Neuronal stem cell (in vitro differentiated cells): ENCODE data around the gene KRT38.
A peak's percentile ranks its signal among the peaks of the same experiment; 100 is the strongest.

Source experiments
- DNase-seq: peaks from one replicate; pipeline ENCODE4 v3.0.0-alpha.2; 2013; ENCODE audit warnings: low spot score
- H2AFZ ChIP-seq: one replicate; pipeline ENCODE4 v1.6.1; 2013; ENCODE audit warnings: mild to moderate bottlenecking, low read length, inconsistent platforms
- H2AK5ac ChIP-seq: 2 replicates; pipeline ENCODE4 v1.6.1; 2013; ENCODE audit warnings: low read depth, mild to moderate bottlenecking, inconsistent platforms, low read length, moderate library complexity, mixed read lengths
- H2BK120ac ChIP-seq: 2 replicates; pipeline ENCODE4 v1.6.1; 2013; ENCODE audit warnings: low read depth, mild to moderate bottlenecking, inconsistent platforms, low read length, moderate library complexity, mixed read lengths
- H2BK12ac ChIP-seq: one replicate; pipeline ENCODE4 v1.6.1; 2013; ENCODE audit warnings: low read length, inconsistent platforms
- H2BK15ac ChIP-seq: 2 replicates; pipeline ENCODE4 v1.6.1; 2013; ENCODE audit warnings: mild to moderate bottlenecking, low read length, inconsistent platforms, mixed read lengths
- H2BK5ac ChIP-seq: one replicate; pipeline ENCODE4 v1.6.1; 2013; ENCODE audit warnings: inconsistent platforms, mild to moderate bottlenecking, low read length, moderate library complexity
- H3K14ac ChIP-seq: one replicate; pipeline ENCODE4 v1.6.1; 2013; ENCODE audit warnings: low read length, inconsistent platforms
- H3K18ac ChIP-seq: 2 replicates; pipeline ENCODE4 v1.6.1; 2013; ENCODE audit warnings: low read length, inconsistent platforms
- H3K23ac ChIP-seq: 2 replicates; pipeline ENCODE4 v1.6.1; 2013; ENCODE audit warnings: low read depth, mild to moderate bottlenecking, mixed read lengths, low read length, inconsistent platforms; ENCODE audit not compliant: poor library complexity
- H3K27ac ChIP-seq: replicated peaks from 3 replicates; pipeline ENCODE4 v1.5.1; 2013; ENCODE audit warnings: low read length, inconsistent platforms
- H3K27me3 ChIP-seq, 3 experiments: 2 replicates each; pipeline ENCODE4 v1.6.1; 2013; ENCODE audit warnings: low read length in 3 of 3, mild to moderate bottlenecking in 2 of 3, inconsistent platforms in 1 of 3, low read depth in 1 of 3, mixed read lengths in 1 of 3, moderate library complexity in 1 of 3; ENCODE audit not compliant: control insufficient read depth in 3 of 3, insufficient read depth in 3 of 3
- H3K36me3 ChIP-seq, 2 donors: replicated peaks in 1 of 2; 2 replicates each; pipeline ENCODE4 v1.6.1; 2013; ENCODE audit warnings: low read length in 2 of 2; ENCODE audit not compliant: control insufficient read depth in 2 of 2, insufficient read depth in 2 of 2
- H3K4ac ChIP-seq: 2 replicates; pipeline ENCODE4 v1.6.1; 2013; ENCODE audit warnings: inconsistent platforms, mild to moderate bottlenecking, low read length, moderate library complexity
- H3K4me1 ChIP-seq, 2 donors: 1 replicate in 1 of 2; 2 replicates in 1 of 2; pipeline ENCODE4 v1.6.1; 2013; ENCODE audit warnings: low read length in 2 of 2, low read depth in 1 of 2; ENCODE audit not compliant: control insufficient read depth in 2 of 2, insufficient read depth in 1 of 2
- H3K4me2 ChIP-seq: one replicate; pipeline ENCODE4 v1.6.1; 2013; ENCODE audit warnings: mild to moderate bottlenecking, low read length, inconsistent platforms; ENCODE audit not compliant: insufficient read depth, poor library complexity, severe bottlenecking
- H3K4me3 ChIP-seq, 2 donors: 2 replicates each; pipeline ENCODE4 v1.5.1; 2013; ENCODE audit warnings: low read length in 2 of 2, mild to moderate bottlenecking in 2 of 2, inconsistent platforms in 1 of 2, moderate library complexity in 1 of 2
- H3K79me1 ChIP-seq: one replicate; pipeline ENCODE4 v1.6.1; 2013; ENCODE audit warnings: low read depth, mild to moderate bottlenecking, inconsistent platforms, low read length, moderate library complexity
- H3K9ac ChIP-seq: one replicate; pipeline ENCODE4 v1.6.1; 2013; ENCODE audit warnings: mild to moderate bottlenecking, low read depth, low read length, inconsistent platforms; ENCODE audit not compliant: poor library complexity
- H3K9me3 ChIP-seq, 2 donors: replicated peaks in 1 of 2; 2 replicates each; pipeline versions ENCODE3 to v1.6.1; 2013; ENCODE audit warnings: low read length in 2 of 2, mild to moderate bottlenecking in 2 of 2, inconsistent platforms in 1 of 2, low read depth in 1 of 2, mixed read lengths in 1 of 2, moderate library complexity in 1 of 2; ENCODE audit not compliant: control insufficient read depth in 2 of 2, insufficient read depth in 1 of 2
- H4K8ac ChIP-seq: one replicate; pipeline ENCODE4 v1.6.1; 2013; ENCODE audit warnings: low read depth, mild to moderate bottlenecking, inconsistent platforms, low read length, moderate library complexity
- H4K91ac ChIP-seq: one replicate; pipeline ENCODE4 v1.6.1; 2013; ENCODE audit warnings: low read length, low read depth, mild to moderate bottlenecking, inconsistent platforms; ENCODE audit not compliant: poor library complexity
- WGBS, 2 donors: extraction: QIAGEN DNeasy Blood & Tissue Kit; methylation state at CpG; one replicate each; pipeline ENCODE4 v1.1.7; 2013; ENCODE audit warnings: missing lambda C conversion rate in 2 of 2, mixed read lengths in 1 of 2; ENCODE audit not compliant: insufficient read length in 2 of 2, insufficient replicate concordance in 1 of 2; ENCODE audit errors: extremely low coverage in 2 of 2; 5-methylcytosine and 5-hydroxymethylcytosine counted together

The KRT38 gene

DNA sequence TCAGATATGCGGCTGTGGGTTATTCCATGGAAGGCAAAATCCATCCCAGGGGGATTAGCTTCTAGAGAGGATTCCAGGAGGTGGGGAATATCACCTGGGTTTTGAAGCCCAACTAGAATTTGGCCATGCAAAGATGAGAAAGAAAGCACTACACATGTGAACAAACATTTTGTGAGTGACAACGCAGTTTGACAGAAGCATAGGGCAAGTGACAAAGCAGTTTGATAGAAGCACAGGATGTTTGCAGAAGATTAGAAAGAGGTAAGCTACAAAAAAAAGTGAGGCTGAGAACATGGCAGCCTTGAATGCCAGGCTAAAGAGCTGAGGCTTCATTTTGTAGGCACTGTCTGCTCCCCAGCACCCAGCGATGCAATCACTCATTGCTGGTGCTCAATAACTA is 12.3 kb upstream of the KRT38 start:
- no CpG with 5 or more reads among the region's 3 CpGs for WGBS, 2 donors
- Histone ChIP-seq H2BK5ac (no peak overlapping the region), H3K27ac (no peak overlapping the region), H2BK15ac (no peak overlapping the region), H3K27me3 (no peaks in the 10 kb centered on the region), H4K8ac (no peak overlapping the region), H3K9me3 (peaks cover 0 to 7% of the 10 kb centered on the region in 2 donors), H3K4me1 (no peaks in the 10 kb centered on the region), H2BK120ac (no peak overlapping the region), H2BK12ac (no peak overlapping the region), H3K79me1 (no peaks in the 10 kb centered on the region), H3K14ac (no peak overlapping the region), H3K23ac (no peak overlapping the region), H3K4me2 (no peak overlapping the region), H3K4ac (no peak overlapping the region), H4K91ac (no peak overlapping the region), H3K4me3 (no peak overlapping the region), H2AFZ (no peak overlapping the region), H3K36me3 (no peaks in the 10 kb centered on the region), H3K9ac (no peak overlapping the region), H3K18ac (no peak overlapping the region), H2AK5ac (no peak overlapping the region)
- DNase-seq: no peak

DNA sequence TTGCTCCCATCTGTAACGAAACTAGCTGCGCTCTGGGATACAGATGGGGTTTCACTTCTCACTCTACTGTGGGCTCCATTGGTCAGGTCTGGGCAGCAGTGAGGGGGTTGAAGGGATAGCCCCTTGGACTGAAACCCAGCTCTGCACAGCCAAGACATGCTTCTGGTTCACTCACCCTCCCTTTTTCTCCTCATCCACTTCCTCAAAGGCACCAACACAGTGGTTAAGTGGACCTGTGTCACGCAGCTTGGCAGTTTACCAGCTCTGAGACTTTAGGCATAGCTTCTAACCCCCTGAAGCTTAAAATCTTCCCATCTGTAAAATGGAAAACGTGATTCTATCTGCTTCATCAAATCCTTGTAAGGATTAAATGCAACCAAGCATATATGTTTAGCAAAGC is 11.5 kb upstream of the KRT38 start:
- no peak overlapping the region for H2BK5ac ChIP-seq
- H4K91ac ChIP-seq: no peak overlapping the region
- no peak overlapping the region for H3K4me2 ChIP-seq
- no peak overlapping the region for H3K27ac ChIP-seq
- no peak overlapping the region for H3K9ac ChIP-seq
- H3K18ac ChIP-seq: no peak overlapping the region
- H3K14ac ChIP-seq: no peak overlapping the region
- no peak overlapping the region for H4K8ac ChIP-seq
- peak overlapping the region in 1 of 2 donors; percentile 14 for H3K4me3 ChIP-seq
- no peak for DNase-seq
- peaks cover 0 to 7% of the 10 kb centered on the region in 2 donors for H3K9me3 ChIP-seq
- no peaks in the 10 kb centered on the region for H3K36me3 ChIP-seq
- no peak overlapping the region for H2BK12ac ChIP-seq
- H2BK120ac ChIP-seq: no peak overlapping the region
- H3K4ac ChIP-seq: no peak overlapping the region
- H3K4me1 ChIP-seq: no peaks in the 10 kb centered on the region
- H2AK5ac ChIP-seq: no peak overlapping the region
- H3K79me1 ChIP-seq: no peaks in the 10 kb centered on the region
- H2AFZ ChIP-seq: no peak overlapping the region
- H2BK15ac ChIP-seq: no peak overlapping the region
- no peak overlapping the region for H3K23ac ChIP-seq
- H3K27me3 ChIP-seq: no peaks in the 10 kb centered on the region
- no CpG with 5 or more reads among the region's 4 CpGs for WGBS, 2 donors

DNA sequence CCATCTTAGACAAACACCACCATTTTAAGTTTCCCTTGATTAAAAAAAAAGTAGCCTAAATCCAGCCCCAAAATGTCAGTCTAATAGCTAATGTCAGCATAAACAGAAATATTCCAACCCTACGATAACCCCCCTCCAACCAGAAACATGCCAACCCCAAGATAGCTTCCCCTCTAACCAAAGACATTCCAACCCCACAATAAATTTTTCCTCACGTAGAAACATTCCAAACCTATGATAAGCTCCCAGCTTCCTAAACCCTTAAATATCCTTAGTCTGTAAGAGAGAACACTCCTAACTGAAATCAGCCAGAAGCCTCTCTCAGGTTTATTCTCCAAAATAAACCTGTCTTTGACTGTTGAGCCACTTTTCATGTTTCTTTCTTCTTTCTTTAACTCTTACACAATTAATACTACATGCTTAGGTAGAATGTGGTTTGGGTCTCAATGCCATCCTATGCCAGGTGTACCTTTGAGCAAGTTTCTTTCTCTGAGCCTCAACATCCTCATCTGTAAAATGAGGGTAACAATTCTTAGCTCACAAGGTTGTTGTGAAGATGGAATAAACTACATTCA is 10.5 kb upstream of the KRT38 start:
- WGBS, 2 donors: no CpG with 5 or more reads among the region's 2 CpGs
- Histone ChIP-seq H3K9me3 (peaks cover 0 to 7% of the 10 kb centered on the region in 2 donors), H2BK5ac (no peak overlapping the region), H4K8ac (no peak overlapping the region), H3K18ac (no peak overlapping the region), H3K23ac (no peak overlapping the region), H3K79me1 (no peaks in the 10 kb centered on the region), H3K4me2 (no peak overlapping the region), H3K9ac (no peak overlapping the region), H2BK12ac (no peak overlapping the region), H2BK15ac (no peak overlapping the region), H4K91ac (no peak overlapping the region), H2BK120ac (no peak overlapping the region), H2AFZ (no peak overlapping the region), H2AK5ac (no peak overlapping the region), H3K4ac (no peak overlapping the region), H3K4me3 (no peak overlapping the region), H3K4me1 (no peaks in the 10 kb centered on the region), H3K27ac (no peak overlapping the region), H3K27me3 (no peaks in the 10 kb centered on the region), H3K36me3 (no peaks in the 10 kb centered on the region), H3K14ac (no peak overlapping the region)
- no peak for DNase-seq

DNA sequence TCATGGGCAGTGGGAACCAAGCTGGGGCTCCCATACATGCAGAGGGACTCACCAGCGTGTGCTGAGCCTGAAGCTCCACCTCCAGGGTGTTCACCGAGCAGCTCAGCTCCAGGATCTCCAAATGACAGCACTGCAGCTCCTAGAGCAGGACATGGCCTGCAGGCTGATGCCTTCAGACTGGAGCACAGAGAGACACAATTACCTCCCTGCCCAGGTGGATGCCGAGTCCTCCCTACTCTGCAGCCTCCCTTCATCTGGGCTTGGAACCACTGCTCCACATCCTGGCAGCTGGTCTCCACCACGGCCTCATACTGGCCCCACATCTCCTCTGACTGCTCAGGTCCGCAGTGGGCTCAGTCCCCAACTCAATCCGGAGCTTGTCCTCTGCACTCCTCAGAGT is 8.2 kb upstream of the KRT38 start:
- Histone ChIP-seq H4K8ac (no peak overlapping the region), H3K27ac (no peak overlapping the region), H3K18ac (no peak overlapping the region), H3K79me1 (no peaks in the 10 kb centered on the region), H2BK5ac (no peak overlapping the region), H3K4me2 (no peak overlapping the region), H3K9ac (no peak overlapping the region), H3K4ac (no peak overlapping the region), H4K91ac (no peak overlapping the region), H3K14ac (no peak overlapping the region), H2AK5ac (no peak overlapping the region), H3K4me1 (no peaks in the 10 kb centered on the region), H3K23ac (no peak overlapping the region), H2BK15ac (no peak overlapping the region), H2BK120ac (no peak overlapping the region), H2AFZ (no peak overlapping the region), H3K9me3 (peaks cover 0 to 7% of the 10 kb centered on the region in 2 donors), H3K4me3 (no peak overlapping the region), H2BK12ac (no peak overlapping the region), H3K27me3 (no peaks in the 10 kb centered on the region), H3K36me3 (no peaks in the 10 kb centered on the region)
- DNase-seq: no peak
- no CpG with 5 or more reads among the region's 6 CpGs for WGBS, 2 donors
